GM18520 (cell line): Measurements from ENCODE around the gene UST.
"Not testable (repeated sequence)": the region's sequence is repeated elsewhere in the genome, so short reads cannot be mapped to it uniquely, and the experiment has no call there.

Source experiments
- ATAC-seq: cut with Tn5 transposase; IDR thresholded peaks from one replicate; pipeline ENCODE4 v1.9.1; 2021; ENCODE audit not compliant: unreplicated experiment

UST gene

GRCh38 chr6:148831064-148831463 lies 84.2 kb downstream of the UST start:
- ATAC-seq = no peak

GRCh38 chr6:148831531-148831930 lies 84.7 kb downstream of the UST start:
- ATAC-seq = no peak

- ATAC-seq = no peak
Observed at GRCh38 chr6:148835920-148836441, 89.2 kb downstream of the UST start.

GRCh38 chr6:148836751-148837150 lies 89.9 kb downstream of the UST start:
- no peak for ATAC-seq

GRCh38 chr6:148837941-148838340 lies 91.1 kb downstream of the UST start:
- ATAC-seq = no peak

GRCh38 chr6:148839044-148839443 lies 92.2 kb downstream of the UST start:
- ATAC-seq = no peak

GRCh38 chr6:148840256-148840655 lies 93.4 kb downstream of the UST start:
- ATAC-seq = no peak

GRCh38 chr6:148842296-148843019 lies 95.6 kb downstream of the UST start:
- ATAC-seq = no peak

GRCh38 chr6:148845464-148845863 lies 98.6 kb downstream of the UST start:
- no peak for ATAC-seq

- ATAC-seq = no peak
Observed at GRCh38 chr6:148846778-148847761, 100.2 kb downstream of the UST start.

- ATAC-seq = no peak
Observed at GRCh38 chr6:148848915-148849314, 102.1 kb downstream of the UST start.

- not testable (repeated sequence) for ATAC-seq
Observed at GRCh38 chr6:148849449-148849848, 102.6 kb downstream of the UST start.

GRCh38 chr6:148850964-148851363 lies 104.1 kb downstream of the UST start:
- no peak for ATAC-seq

GRCh38 chr6:148851683-148852556 lies 105.1 kb downstream of the UST start:
- ATAC-seq = no peak

- no peak for ATAC-seq
Observed at GRCh38 chr6:148852688-148853087, 105.9 kb downstream of the UST start.

GRCh38 chr6:148853113-148853512 lies 106.3 kb downstream of the UST start:
- not testable (repeated sequence) for ATAC-seq

GRCh38 chr6:148854096-148854495 lies 107.3 kb downstream of the UST start:
- no peak for ATAC-seq

GRCh38 chr6:148854992-148855391 lies 108.2 kb downstream of the UST start:
- no peak for ATAC-seq

GRCh38 chr6:148855744-148856143 lies 108.9 kb downstream of the UST start:
- no peak for ATAC-seq

GRCh38 chr6:148857798-148858390 lies 111.1 kb downstream of the UST start:
- ATAC-seq = no peak
